Mammary epithelial cell (primary cell): ENCODE data around the gene USP17L27.
"Not testable (repeated sequence)": the region's sequence is repeated elsewhere in the genome, so short reads cannot be mapped to it uniquely, and the experiment has no call there.

Source experiments
- EZH2 ChIP-seq: IDR thresholded peaks from 2 replicates; pipeline ENCODE4 v1.6.1; 2012; ENCODE audit warnings: low read length, inconsistent platforms, borderline replicate concordance
- TF ChIP-seq, protein P1 (sequence below), 2 donors: IDR thresholded peaks in 1 of 2; conservative IDR thresholded peaks in 1 of 2; 2 replicates each; pipeline ENCODE4 v1.5.1; 2011 to 2012; ENCODE audit warnings: inconsistent platforms in 2 of 2, low read length in 2 of 2, mild to moderate bottlenecking in 2 of 2, control low read depth in 1 of 2, low read depth in 1 of 2; ENCODE audit not compliant: insufficient read depth in 1 of 2; ENCODE audit errors: extremely low read depth in 1 of 2

DNA sequence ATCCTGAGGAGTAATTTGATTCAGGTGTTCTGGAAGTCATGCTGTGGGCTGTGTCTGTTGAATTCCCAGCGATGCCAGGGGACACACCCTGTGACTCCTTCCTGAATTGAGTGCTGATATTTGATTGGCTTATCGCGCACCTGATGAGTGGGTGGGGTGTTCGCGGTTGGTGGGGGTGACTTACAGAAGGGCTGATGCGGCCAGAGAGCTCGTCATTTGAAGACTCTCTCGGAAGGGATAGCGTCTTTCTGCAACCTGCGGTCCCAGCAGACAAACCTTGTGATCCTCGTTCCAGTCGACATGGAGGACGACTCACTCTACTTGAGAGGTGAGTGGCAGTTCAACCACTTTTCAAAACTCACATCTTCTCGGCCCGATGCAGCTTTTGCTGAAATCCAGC is 18.9 kb downstream of the USP17L27 start, which contains the start of gene USP17L30:
- TF ChIP-seq, protein P1, sequence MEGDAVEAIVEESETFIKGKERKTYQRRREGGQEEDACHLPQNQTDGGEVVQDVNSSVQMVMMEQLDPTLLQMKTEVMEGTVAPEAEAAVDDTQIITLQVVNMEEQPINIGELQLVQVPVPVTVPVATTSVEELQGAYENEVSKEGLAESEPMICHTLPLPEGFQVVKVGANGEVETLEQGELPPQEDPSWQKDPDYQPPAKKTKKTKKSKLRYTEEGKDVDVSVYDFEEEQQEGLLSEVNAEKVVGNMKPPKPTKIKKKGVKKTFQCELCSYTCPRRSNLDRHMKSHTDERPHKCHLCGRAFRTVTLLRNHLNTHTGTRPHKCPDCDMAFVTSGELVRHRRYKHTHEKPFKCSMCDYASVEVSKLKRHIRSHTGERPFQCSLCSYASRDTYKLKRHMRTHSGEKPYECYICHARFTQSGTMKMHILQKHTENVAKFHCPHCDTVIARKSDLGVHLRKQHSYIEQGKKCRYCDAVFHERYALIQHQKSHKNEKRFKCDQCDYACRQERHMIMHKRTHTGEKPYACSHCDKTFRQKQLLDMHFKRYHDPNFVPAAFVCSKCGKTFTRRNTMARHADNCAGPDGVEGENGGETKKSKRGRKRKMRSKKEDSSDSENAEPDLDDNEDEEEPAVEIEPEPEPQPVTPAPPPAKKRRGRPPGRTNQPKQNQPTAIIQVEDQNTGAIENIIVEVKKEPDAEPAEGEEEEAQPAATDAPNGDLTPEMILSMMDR (conservative IDR thresholded peaks at IDR 0.05 in 1 of 2, IDR thresholded peaks at IDR 0.05 in 1 of 2; ENCODE audit: extremely low read depth in 1 of 2, insufficient read depth in 1 of 2, low read depth in 1 of 2, low read length in 2 of 2), result not testable (repeated sequence)
- not testable (repeated sequence) for TF ChIP-seq EZH2
